Fibroblast of skin of right biceps (primary cell): ENCODE data around the gene LMAN1.

Source experiments
- DNase-seq: peaks from one replicate; pipeline ENCODE4 v3.0.0-alpha.2; 2013

Gene LMAN1

DNA sequence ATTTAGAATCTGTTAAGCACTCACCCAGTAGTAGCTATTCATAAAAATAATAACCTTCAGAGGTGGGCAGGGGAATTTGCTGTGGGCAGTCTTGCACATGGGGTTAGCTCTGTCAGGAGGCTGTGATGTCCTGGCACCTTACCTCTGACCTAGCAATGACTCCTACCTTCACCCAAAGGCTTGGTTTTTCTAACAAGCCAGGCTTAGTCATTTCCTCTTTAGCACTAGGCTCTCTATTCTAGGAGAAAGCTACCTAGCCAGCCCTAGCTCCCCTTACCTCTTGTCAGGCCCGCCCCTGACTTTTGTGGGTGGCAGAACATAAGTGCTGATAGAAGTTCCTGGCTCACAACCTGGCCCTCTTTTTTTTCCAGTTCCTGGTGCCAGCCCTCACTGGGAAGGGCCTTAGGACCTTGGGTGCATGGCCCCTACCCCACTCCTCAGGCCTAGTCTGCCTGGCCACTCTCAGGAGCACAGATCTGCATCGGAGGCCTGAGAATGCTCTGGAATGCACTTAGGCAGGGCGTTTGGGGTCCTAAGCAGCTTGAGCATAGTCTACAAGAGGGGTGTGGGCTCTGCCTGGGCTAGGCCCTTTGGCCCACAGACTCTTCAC is 58.3 kb downstream of the LMAN1 start:
- no peak for DNase-seq

- DNase-seq = no peak
Observed at GRCh38 chr18:59298871-59299270, 60.2 kb downstream of the LMAN1 start.

- DNase-seq = no peak
Observed at GRCh38 chr18:59293317-59293716, 65.7 kb downstream of the LMAN1 start.

DNA sequence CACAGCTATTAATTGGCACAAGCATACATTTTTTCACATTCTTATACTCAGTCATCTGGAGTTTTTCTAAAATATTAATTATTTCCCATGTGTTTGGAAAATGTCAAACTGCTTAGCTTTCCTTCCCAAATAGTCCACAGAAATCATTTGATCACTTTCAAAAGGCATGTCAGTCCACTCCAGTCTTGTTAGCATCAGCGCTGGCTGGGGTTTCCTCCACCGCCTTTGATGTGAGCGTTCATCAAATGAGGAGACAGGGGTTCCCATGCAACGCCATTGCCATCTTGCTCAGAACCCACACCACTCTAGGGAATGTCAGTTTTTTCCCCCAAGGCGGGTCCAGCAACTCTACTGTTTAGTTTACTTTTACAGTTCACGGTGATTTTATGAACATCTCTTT is 72.7 kb downstream of the LMAN1 start:
- DNase-seq = no peak

GRCh38 chr18:59282341-59282740 is 76.7 kb downstream of the LMAN1 start:
- DNase-seq = no peak

GRCh38 chr18:59279722-59280121 is 79.3 kb downstream of the LMAN1 start:
- no peak for DNase-seq

GRCh38 chr18:59279193-59279592 is 79.9 kb downstream of the LMAN1 start:
- no peak for DNase-seq

GRCh38 chr18:59278793-59279192 is 80.3 kb downstream of the LMAN1 start:
- DNase-seq = no peak
